Stimulated activated CD8-positive, alpha-beta memory T cell treated with anti-CD3 and anti-CD28 coated beads, Interleukin-15, amount 100 ng/mL, for 4 hours (primary cell): ENCODE measurements around the gene PIK3CB.
"Not testable (repeated sequence)": the region's sequence is repeated elsewhere in the genome, so short reads cannot be mapped to it uniquely, and the experiment has no call there.

Experiments
- DNase-seq, 2 donors: peaks; one replicate each; pipeline ENCODE4 v3.0.0-alpha.2; 2020; ENCODE audit warnings: low read depth in 2 of 2

Gene PIK3CB

DNA sequence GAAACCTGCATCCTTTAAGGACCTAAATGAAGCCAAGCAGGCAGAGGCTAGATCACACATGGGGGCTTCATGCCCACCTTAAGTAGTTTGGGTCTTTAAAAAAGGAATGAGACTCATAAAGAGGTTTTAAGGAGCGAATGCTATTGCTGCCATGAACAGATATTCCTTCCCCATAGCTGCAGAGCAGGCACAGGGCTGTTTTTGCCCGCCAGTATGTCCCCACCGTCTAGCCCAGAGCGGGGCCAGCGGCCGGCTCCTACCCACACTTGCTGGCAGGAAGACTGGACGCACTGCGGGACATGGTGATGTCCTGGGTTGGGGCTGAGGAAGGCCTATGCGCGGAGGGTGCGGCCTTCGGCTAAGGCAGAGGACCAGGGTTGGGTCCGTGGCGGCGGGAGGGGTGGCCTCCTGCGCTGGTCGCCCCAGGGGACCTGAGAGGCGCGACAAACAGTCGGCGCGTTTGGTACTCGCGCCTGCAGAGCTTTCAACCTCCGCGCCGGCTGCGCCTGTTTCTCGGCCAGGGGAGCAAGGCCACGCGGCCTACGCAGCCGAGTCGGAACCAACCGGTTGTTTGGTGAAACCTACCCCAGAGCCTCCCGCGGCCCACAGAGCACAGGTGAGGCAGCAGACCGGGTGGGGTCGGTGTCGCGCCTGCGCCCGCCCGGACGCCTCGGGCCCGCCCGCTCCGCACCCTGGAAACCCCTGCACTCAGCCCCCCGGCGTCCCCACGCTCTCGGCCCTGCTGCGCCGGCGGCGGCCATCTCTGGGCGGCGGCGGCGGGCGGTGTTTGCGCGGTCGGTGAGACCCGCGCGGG, 226.2 kb downstream of the PIK3CB start, which contains the start of gene FAIM:
TSS of gene FAIM (plus strand) at position 450 of the 814 bp plus-strand sequence. CDS start 10,956 bp downstream, outside the sequence.
- peak; percentile 22 to 55 for DNase-seq

- not testable (repeated sequence) for DNase-seq
These were observed 230.6 kb downstream of the PIK3CB start for GRCh38 chr3:138604106-138604595.
